GM12878 (cell line): ENCODE data around the gene SENP7.

Source experiments
- EZH2 ChIP-seq: IDR thresholded peaks from 2 replicates; pipeline ENCODE4 v1.6.1; 2012; ENCODE audit warnings: low read depth, mild to moderate bottlenecking, control low read depth, inconsistent platforms, low read length, borderline replicate concordance; ENCODE audit not compliant: control insufficient read depth
- TAF1 ChIP-seq: IDR thresholded peaks from 2 replicates; pipeline ENCODE4 v1.6.1; 2011; ENCODE audit warnings: mild to moderate bottlenecking, low read depth, low read length, borderline replicate concordance

GRCh38 chr3:101383156-101383575, 129.8 kb downstream of the SENP7 start:
- TF ChIP-seq EZH2 = no peak
- no peak for TF ChIP-seq TAF1
